ENCODE results near the gene POFUT1. TPM values are rescaled to one million over a fixed set of nuclear protein-coding genes. Genes with fewer than 3 reads are reported as not detected.
"Not testable (repeated sequence)": the region's sequence is repeated elsewhere in the genome, so short reads cannot be mapped to it uniquely, and the experiment has no call there.

Gene POFUT1
- polyA plus RNA-seq, 3 donors = 10.9 to 22.8 (median 11.8) TPM

GRCh38 chr20:32197136-32197535 lies 10.5 kb upstream of the POFUT1 start:
- not testable (repeated sequence) for DNase-seq; H3K4me3 Mint-ChIP-seq; H3K4me2 ChIP-seq (replicated peaks; ENCODE audit: extremely low read depth, low read length, poor library complexity, severe bottlenecking); H3K9me3 Mint-ChIP-seq; H2AFZ ChIP-seq (ENCODE audit: insufficient read depth, low read depth, low read length, poor library complexity, severe bottlenecking); H3K4me3 ChIP-seq (replicated peaks in 1 of 3; ENCODE audit: low read depth in 2 of 3, low read length in 3 of 3); H3K27me3 ChIP-seq (ENCODE audit: control insufficient read depth in 2 of 2, insufficient read depth in 2 of 2, low read length in 2 of 2); H3K27ac ChIP-seq (ENCODE audit: low read depth in 1 of 2, low read length in 2 of 2); H3K9me3 ChIP-seq (replicated peaks in 1 of 2; ENCODE audit: control insufficient read depth in 1 of 2, insufficient read depth in 1 of 2, low read length in 2 of 2); H3K27ac Mint-ChIP-seq; H3K9ac ChIP-seq (ENCODE audit: insufficient read depth, low read length, poor library complexity, severe bottlenecking); H3K27me3 Mint-ChIP-seq (ENCODE audit: low read depth in 3 of 3)
- H4K20me1 ChIP-seq (ENCODE audit: insufficient read depth, low read length) = peaks cover 100% of the 10 kb centered on the region
- H3K36me3 ChIP-seq (replicated peaks in 1 of 2; ENCODE audit: control insufficient read depth in 1 of 2, insufficient read depth in 2 of 2, low read length in 2 of 2) = peaks cover 88 to 94% of the 10 kb centered on the region in 2 donors
- H3K79me2 ChIP-seq (ENCODE audit: insufficient read depth, low read length) = peaks cover 84% of the 10 kb centered on the region
- Mint-ChIP-seq H3K36me3 (peaks cover 89 to 93% of the 10 kb centered on the region in 2 donors), H3K4me1 (peaks cover 41% of the 10 kb centered on the region)
- 92% methylated on average over 16 of the region's 20 CpGs for WGBS (ENCODE audit: insufficient coverage)
- intact Hi-C loops (cut with micrococcal nuclease) = loop anchor here in 1 of 2 donors (5.0 kb wide), 1 partner anchor 50 kb away; no protein-coding TSS in a partner anchor
- peaks cover 21 to 27% of the 10 kb centered on the region in 2 donors for H3K4me1 ChIP-seq (ENCODE audit: control insufficient read depth in 1 of 2, insufficient read depth in 2 of 2, low read length in 2 of 2)

GRCh38 chr20:32199006-32199405 lies 8.7 kb upstream of the POFUT1 start:
- H3K4me2 ChIP-seq (replicated peaks; ENCODE audit: extremely low read depth, low read length, poor library complexity, severe bottlenecking) = no peak overlapping the region
- H3K9ac ChIP-seq (ENCODE audit: insufficient read depth, low read length, poor library complexity, severe bottlenecking) = no peak overlapping the region
- peaks cover 100% of the 10 kb centered on the region for H4K20me1 ChIP-seq (ENCODE audit: insufficient read depth, low read length)
- Mint-ChIP-seq H3K9me3 (no peaks in the 10 kb centered on the region), H3K4me1 (peaks cover 52% of the 10 kb centered on the region), H3K4me3 (no peak overlapping the region), H3K27me3 (ENCODE audit: low read depth in 3 of 3) (peaks cover 0 to 2% (median 0%) of the 10 kb centered on the region in 3 donors), H3K27ac (peak overlapping the region in 2 of 7 donors; percentile 12 to 15), H3K36me3 (peaks cover 77 to 87% of the 10 kb centered on the region in 2 donors)
- no peak overlapping the region for H2AFZ ChIP-seq (ENCODE audit: insufficient read depth, low read depth, low read length, poor library complexity, severe bottlenecking)
- H3K4me1 ChIP-seq (ENCODE audit: control insufficient read depth in 1 of 2, insufficient read depth in 2 of 2, low read length in 2 of 2) = peaks cover 40 to 45% of the 10 kb centered on the region in 2 donors
- WGBS (ENCODE audit: insufficient coverage) = 93% methylated on average over 2 of the region's 4 CpGs
- H3K9me3 ChIP-seq (replicated peaks in 1 of 2; ENCODE audit: control insufficient read depth in 1 of 2, insufficient read depth in 1 of 2, low read length in 2 of 2) = no peaks in the 10 kb centered on the region
- no peaks in the 10 kb centered on the region for H3K27me3 ChIP-seq (ENCODE audit: control insufficient read depth in 2 of 2, insufficient read depth in 2 of 2, low read length in 2 of 2)
- TF ChIP-seq, protein P1, sequence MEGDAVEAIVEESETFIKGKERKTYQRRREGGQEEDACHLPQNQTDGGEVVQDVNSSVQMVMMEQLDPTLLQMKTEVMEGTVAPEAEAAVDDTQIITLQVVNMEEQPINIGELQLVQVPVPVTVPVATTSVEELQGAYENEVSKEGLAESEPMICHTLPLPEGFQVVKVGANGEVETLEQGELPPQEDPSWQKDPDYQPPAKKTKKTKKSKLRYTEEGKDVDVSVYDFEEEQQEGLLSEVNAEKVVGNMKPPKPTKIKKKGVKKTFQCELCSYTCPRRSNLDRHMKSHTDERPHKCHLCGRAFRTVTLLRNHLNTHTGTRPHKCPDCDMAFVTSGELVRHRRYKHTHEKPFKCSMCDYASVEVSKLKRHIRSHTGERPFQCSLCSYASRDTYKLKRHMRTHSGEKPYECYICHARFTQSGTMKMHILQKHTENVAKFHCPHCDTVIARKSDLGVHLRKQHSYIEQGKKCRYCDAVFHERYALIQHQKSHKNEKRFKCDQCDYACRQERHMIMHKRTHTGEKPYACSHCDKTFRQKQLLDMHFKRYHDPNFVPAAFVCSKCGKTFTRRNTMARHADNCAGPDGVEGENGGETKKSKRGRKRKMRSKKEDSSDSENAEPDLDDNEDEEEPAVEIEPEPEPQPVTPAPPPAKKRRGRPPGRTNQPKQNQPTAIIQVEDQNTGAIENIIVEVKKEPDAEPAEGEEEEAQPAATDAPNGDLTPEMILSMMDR (IDR thresholded peaks at IDR 0.05) = no peak
- peaks cover 81 to 88% of the 10 kb centered on the region in 2 donors for H3K36me3 ChIP-seq (replicated peaks in 1 of 2; ENCODE audit: control insufficient read depth in 1 of 2, insufficient read depth in 2 of 2, low read length in 2 of 2)
- H3K27ac ChIP-seq (ENCODE audit: low read depth in 1 of 2, low read length in 2 of 2) = peak overlapping the region in 1 of 2 donors; percentile 54
- no peak overlapping the region for H3K4me3 ChIP-seq (replicated peaks in 1 of 3; ENCODE audit: low read depth in 2 of 3, low read length in 3 of 3)
- intact Hi-C loops (cut with micrococcal nuclease) = loop anchor here in 1 of 2 donors (5.0 kb wide), 1 partner anchor 52 kb away; no protein-coding TSS in a partner anchor
- H3K79me2 ChIP-seq (ENCODE audit: insufficient read depth, low read length) = peaks cover 98% of the 10 kb centered on the region
- DNase-seq = no peak

Data from CD14-positive monocyte (primary cell).